HG03432 (cell line): ENCODE measurements around the gene SHANK1.
"Not testable (repeated sequence)": the region's sequence is repeated elsewhere in the genome, so short reads cannot be mapped to it uniquely, and the experiment has no call there.

Experiments
- ATAC-seq: cut with Tn5 transposase; IDR thresholded peaks from one replicate; pipeline ENCODE4 v1.9.1; 2021; ENCODE audit warnings: mild to moderate bottlenecking, moderate library complexity; ENCODE audit not compliant: unreplicated experiment

Gene SHANK1

GRCh38 chr19:50640368-50640767 lies 79.2 kb downstream of the SHANK1 start:
- ATAC-seq = no peak

DNA sequence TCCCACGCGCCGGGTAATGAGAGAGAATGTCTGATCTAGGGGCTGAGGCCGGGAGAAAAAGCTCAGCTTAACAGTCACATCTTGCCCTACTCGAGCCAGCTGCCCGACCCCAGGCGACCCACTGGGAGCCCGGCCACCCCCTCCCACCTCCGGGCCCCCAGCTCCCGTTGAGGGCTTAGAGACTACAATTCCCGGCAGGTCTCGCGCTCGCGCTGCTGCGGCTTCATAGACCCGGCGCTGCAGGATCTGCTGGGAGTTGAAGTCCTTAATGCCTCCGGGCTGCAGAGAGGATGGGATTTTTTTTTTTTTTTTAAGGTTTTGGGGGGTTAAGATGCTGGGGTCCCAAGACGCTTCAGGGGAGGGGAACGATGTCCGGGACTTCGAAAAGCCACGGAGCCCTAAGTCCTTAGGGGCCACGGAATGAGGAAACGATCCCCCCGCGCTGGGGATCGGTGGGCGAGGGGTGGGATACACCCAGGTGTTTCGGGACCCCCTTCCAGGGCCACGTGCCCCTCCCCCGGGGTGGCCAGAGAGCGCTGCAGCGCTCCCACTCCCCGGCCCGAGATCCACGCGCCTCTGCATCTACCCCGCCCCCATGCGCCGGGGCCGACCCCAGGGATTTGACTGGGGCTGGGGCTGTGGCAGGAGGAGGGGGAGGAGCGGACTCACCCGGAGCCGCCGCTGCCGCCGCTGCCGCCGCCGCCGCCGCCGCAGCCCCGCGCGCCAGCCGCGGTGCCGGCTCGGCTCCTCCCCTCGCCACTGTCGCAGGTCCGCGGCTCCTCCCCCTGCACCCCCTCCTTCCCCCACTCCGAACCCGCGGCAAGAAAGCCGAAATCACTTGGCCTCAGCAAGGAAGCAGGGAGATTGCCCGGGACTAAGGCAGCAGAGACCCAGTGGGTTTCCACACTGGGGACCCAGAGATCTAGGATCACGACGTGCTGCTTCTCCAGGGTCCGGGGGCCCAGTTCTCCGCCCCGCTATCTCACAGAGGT lies 80.2 kb downstream of the SHANK1 start, which contains the start of gene SYT3:
SYT3 (minus strand) TSS at position 761 of the 992 bp plus-strand sequence. CDS start 2,470 bp downstream, outside the sequence.
- ATAC-seq = no peak

GRCh38 chr19:50638600-50638999 lies 81.0 kb downstream of the SHANK1 start:
- ATAC-seq = no peak

GRCh38 chr19:50636317-50637085 lies 83.1 kb downstream of the SHANK1 start:
- no peak for ATAC-seq

- ATAC-seq = no peak
These were observed 85.6 kb downstream of the SHANK1 start for GRCh38 chr19:50633973-50634372.

DNA sequence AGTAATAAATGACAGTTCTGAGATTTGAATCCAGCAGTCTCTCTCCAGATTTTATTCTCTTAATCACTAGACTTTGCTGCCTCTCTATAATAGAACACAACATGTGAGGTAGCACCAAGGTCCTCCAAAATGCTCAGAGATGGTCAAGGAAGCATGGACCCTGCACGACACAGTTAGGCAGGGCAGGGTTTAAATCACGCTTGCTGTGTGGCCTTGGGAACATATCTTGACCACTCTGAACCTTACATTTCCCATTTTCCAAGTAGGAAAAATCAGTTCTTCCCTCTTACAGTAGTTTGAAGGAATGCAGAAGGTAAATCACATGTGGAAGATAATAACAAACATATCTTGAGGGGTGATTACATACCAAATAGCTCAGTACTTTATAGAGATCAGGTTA lies 86.2 kb downstream of the SHANK1 start:
- no peak for ATAC-seq

DNA sequence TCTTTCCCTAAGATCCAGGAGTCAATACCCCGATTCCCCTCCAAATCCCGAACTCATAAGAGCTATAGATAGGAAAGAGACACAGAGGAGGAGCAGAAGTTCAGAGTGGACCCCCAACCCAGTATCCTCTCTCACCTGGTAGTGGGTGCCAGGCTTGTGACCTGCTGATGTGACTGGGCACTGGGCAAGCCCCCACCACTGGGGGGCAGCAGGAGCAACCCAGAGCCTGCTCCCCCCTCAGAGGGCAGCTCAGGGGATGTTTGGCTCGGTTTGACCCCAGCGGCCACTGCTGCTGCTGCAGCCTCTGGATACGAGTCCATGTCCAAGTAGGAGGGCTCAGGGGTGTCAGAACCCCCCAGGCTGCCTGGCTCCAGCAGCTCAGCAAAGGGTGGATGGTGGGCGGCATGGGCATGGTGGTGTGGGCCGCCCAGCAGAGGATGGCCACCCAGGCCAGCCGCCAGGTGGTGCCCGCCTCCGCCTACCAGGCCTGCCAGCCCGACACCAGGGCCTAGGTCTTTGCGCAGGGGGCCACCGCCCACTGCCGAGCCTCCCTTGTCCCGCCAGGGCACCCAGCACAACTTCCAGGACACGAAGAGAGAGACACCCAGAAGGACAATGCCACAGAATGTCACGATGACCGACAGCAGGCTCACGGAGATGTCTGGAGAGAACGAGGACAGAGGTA lies 87.3 kb downstream of the SHANK1 start:
- ATAC-seq = no peak

DNA sequence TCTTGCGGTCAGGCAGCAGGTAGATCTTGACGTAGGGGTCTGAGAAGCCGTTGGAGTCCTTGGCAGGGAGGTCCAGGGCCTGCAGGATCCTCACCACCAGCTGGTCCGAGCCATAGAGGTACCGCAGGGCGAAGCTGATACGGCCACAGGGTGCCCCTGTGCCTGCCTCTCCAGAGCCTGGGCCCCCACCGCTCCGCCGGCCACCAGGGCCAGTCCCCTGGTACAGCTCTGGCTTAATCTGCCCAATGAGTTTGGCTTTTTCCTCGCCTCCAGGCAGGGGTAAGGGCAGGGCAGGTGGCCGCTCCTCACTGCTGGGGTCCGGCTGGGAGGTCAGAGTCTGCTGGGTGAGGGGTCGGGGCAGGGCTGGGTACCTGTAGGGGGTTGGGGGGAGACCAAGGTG lies 89.8 kb downstream of the SHANK1 start:
- no peak for ATAC-seq

GRCh38 chr19:50629194-50629593 lies 90.4 kb downstream of the SHANK1 start:
- no peak for ATAC-seq

GRCh38 chr19:50628551-50628950 lies 91.1 kb downstream of the SHANK1 start:
- ATAC-seq = no peak

DNA sequence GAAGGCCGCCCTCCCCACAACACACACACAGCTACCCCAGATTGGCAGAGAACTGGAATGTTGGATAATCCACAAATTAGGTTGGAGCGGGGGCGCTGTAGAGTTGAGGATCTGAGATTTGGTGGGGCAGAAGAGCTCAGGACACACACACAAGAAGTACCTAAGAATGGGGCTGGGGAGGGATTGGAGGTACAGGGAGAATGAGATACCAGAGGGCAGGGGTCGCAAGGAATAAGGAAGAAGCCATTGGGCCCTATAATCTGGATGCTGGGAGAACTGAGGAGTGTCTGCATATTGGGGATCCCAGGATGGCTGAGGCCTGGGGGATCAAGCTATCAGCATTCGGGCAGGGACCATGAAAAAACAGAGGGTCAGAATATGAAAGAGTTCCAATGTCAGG lies 91.5 kb downstream of the SHANK1 start:
- ATAC-seq = no peak

GRCh38 chr19:50626795-50627194 lies 92.8 kb downstream of the SHANK1 start:
- ATAC-seq = no peak

DNA sequence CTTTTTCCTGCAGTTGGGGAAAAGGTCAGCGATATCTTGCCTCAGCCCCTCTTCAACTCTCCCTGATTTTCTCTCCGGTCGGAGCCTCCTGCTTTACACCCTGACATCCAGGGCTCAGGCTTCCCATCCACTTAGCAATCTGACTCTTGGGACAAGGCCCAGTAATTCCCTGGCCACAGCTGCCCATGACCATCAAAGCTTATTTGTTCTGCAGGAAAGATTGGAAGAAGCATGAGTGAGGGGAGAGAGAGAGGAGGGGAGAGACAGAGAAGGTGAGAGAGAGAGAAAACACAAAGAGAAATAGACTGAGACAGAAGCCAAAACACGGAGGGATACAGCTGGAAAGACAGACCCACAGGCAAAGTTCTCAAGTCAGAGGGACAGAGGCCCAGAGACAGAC lies 93.6 kb downstream of the SHANK1 start:
- no peak for ATAC-seq

GRCh38 chr19:50624949-50625600 lies 94.5 kb downstream of the SHANK1 start:
- no peak for ATAC-seq

DNA sequence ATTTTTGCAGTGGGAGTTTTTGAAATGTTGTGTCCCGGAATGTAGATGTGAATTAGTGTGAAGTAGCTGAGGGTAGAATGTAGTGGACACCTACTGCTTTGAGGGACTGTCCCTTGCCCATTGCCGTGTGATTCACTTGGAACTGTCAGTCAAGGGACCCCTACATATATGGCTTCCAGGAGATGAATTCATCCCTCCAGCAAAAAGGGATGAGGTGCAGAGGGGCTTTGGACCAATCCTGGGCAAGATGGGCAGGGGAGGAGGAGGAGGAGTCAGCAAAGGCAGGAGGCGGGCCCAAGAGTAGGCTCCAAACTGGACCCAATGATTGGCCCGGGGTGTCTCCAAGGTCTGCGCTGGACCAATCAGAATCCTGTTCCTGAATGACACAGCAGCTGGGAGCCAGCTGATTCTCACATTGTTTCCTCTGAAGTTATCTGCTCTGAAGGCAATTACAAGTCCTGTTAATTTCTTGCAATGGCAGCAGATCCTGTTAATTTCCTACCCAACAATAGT lies 99.2 kb downstream of the SHANK1 start:
- ATAC-seq = not testable (repeated sequence)

GRCh38 chr19:50619184-50619583 lies 100.4 kb downstream of the SHANK1 start:
- not testable (repeated sequence) for ATAC-seq

DNA sequence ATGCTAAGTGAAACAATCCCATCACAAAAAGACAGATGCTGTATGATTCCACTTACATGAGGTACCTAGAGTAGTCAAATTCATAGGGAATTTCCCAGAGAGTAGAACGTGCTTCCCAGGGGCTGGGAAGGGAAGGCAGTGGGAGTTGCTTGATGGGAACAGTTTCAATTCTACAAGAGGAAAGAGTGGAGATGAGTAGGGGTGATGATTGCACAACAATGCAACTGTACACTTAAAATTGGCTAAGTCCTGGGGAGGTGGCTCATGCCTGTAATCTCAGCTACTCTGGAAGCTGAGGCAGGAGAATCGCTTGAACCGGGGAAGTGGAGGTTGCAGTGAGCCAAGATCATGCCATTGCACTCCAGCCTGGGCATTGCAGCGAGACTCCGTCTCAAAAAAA lies 101.2 kb downstream of the SHANK1 start:
- ATAC-seq = not testable (repeated sequence)

DNA sequence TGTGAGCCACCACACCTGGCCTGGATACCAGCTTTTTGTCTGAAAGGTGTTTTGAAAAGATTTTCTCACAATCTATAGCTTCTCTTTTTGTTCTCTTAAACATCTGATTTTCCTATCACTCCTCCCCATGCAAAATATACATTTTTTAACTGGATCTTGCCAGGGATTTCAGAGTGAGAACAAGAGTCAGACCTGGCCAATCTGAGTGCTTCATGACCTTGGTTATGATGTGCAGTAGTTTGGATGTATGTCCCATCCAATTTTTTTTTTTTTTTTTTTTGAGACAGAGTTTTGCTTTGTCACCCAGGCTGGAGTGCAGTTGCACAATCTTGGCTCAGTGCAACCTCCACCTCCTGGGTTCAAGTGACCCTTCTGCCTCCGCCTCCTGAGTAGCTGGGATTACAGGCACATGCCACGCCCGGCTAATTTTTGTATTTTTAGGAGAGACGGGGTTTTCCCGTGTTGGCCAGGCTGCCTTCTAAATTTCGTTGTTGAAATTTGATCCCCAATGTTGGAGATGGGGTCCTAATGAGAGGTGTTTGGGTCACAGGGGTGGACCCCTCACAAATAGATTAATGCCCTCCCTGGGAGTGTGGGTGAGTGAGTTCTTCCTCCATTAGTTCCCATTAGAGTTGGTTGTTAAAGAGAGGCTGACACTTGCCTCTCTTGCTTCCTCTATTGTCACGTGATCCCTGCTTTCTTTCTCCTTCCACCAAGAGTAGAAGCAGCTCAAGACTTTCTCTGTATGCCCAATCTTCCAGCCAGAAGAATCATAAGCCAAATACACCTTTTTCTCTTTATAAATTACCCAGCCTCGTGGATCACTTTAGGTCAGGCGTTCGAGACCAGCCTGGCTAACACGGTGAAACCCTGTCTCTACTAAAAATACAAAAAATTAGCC lies 106.8 kb downstream of the SHANK1 start:
- ATAC-seq = not testable (repeated sequence)
